Measurements from ENCODE around the gene ALKBH4. TPM values are rescaled to one million over a fixed set of nuclear protein-coding genes. Genes with fewer than 3 reads are reported as not detected.

ALKBH4 gene
- total and polyA plus RNA-seq, 2 donors (not counting 3 experiments of a cell fraction or from before 2014, with no cell fraction given), result 5.3 to 10.8 TPM

Small RNAs within 50 kb of the gene (microRNA-seq; reads per million reads assigned to microRNA genes)
- gene MIR4467 (ENCODE audit: borderline number of aligned reads, borderline replicate concordance) (12.7 reads per million, percentile 28 among the genes with 10 or more reads in this experiment), gene MIR5090 (ENCODE audit: borderline number of aligned reads, borderline replicate concordance) (1.2 reads per million)

Other genes with a start within 250 kb of the ALKBH4 start
- 0.25 and 0.73 TPM in 2 replicates for gene SH2B2, start 178.0 kb downstream of the ALKBH4 start, total RNA-seq
- 0.69 and 1.1 TPM in 2 replicates for gene SH2B2, start 178.0 kb downstream of the ALKBH4 start, polyA plus RNA-seq
- not detected in 2 replicates for gene SPDYE6, start 108.4 kb downstream of the ALKBH4 start, total RNA-seq
- gene SPDYE6, start 108.4 kb downstream of the ALKBH4 start, polyA plus RNA-seq, result not detected in 2 replicates
- gene PRKRIP1, start 68.5 kb downstream of the ALKBH4 start, total RNA-seq, result 25.7 and 26.1 TPM in 2 replicates
- 13.1 and 16.1 TPM in 2 replicates for gene PRKRIP1, start 68.5 kb downstream of the ALKBH4 start, polyA plus RNA-seq
- gene ORAI2, start 31.3 kb downstream of the ALKBH4 start, total RNA-seq, result 67.4 and 84.1 TPM in 2 replicates
- 99.1 and 138 TPM in 2 replicates for gene ORAI2, start 31.3 kb downstream of the ALKBH4 start, polyA plus RNA-seq
- gene LRWD1, start 121 bp upstream of the ALKBH4 start, total RNA-seq, result 22.7 and 25.3 TPM in 2 replicates
- 21.7 and 25.4 TPM in 2 replicates for gene LRWD1, start 121 bp upstream of the ALKBH4 start, polyA plus RNA-seq
- gene POLR2J, start 14.1 kb upstream of the ALKBH4 start, total RNA-seq, result 48.7 and 48.9 TPM in 2 replicates
- gene POLR2J, start 14.1 kb upstream of the ALKBH4 start, polyA plus RNA-seq, result 93.6 and 114 TPM in 2 replicates
- gene RASA4B, start 52.9 kb upstream of the ALKBH4 start, total RNA-seq, result 5.8 and 9.8 TPM in 2 replicates
- 3.2 and 4.7 TPM in 2 replicates for gene RASA4B, start 52.9 kb upstream of the ALKBH4 start, polyA plus RNA-seq
- 29.8 and 30.6 TPM in 2 replicates for gene UPK3BL2, start 78.8 kb upstream of the ALKBH4 start, total RNA-seq
- 18.2 and 35.4 TPM in 2 replicates for gene UPK3BL2, start 78.8 kb upstream of the ALKBH4 start, polyA plus RNA-seq
- not detected in 2 replicates for gene SPDYE2, start 86.4 kb upstream of the ALKBH4 start, total RNA-seq
- gene SPDYE2, start 86.4 kb upstream of the ALKBH4 start, polyA plus RNA-seq, result not detected in 2 replicates
- gene POLR2J3, start 107.7 kb upstream of the ALKBH4 start, total RNA-seq, result 63.1 and 66.3 TPM in 2 replicates
- gene POLR2J3, start 107.7 kb upstream of the ALKBH4 start, polyA plus RNA-seq, result 40.7 and 41.0 TPM in 2 replicates
- 20.1 and 20.2 TPM in 2 replicates for gene RASA4, start 151.9 kb upstream of the ALKBH4 start, total RNA-seq
- 11.6 and 13.3 TPM in 2 replicates for gene RASA4, start 151.9 kb upstream of the ALKBH4 start, polyA plus RNA-seq
- gene UPK3BL1, start 177.9 kb upstream of the ALKBH4 start, total RNA-seq, result 14.1 and 34.4 TPM in 2 replicates
- gene UPK3BL1, start 177.9 kb upstream of the ALKBH4 start, polyA plus RNA-seq, result 17.8 and 20.3 TPM in 2 replicates
- not detected in 2 replicates for gene SPDYE2B, start 185.5 kb upstream of the ALKBH4 start, total RNA-seq
- gene SPDYE2B, start 185.5 kb upstream of the ALKBH4 start, polyA plus RNA-seq, result not detected in 2 replicates
- 19.2 and 21.3 TPM in 2 replicates for gene POLR2J2, start 206.8 kb upstream of the ALKBH4 start, total RNA-seq
- gene POLR2J2, start 206.8 kb upstream of the ALKBH4 start, polyA plus RNA-seq, result 1.3 and 1.7 TPM in 2 replicates

All from endothelial cell of umbilical vein (primary cell).